H9 (cell line): ENCODE data around the gene RAI1. TPM values are rescaled to one million over a fixed set of nuclear protein-coding genes. Genes with fewer than 3 reads are reported as not detected.
A peak's percentile ranks its signal among the peaks of the same experiment; 100 is the strongest.

Source experiments
- DNase-seq: peaks from one replicate; pipeline ENCODE4 v3.0.0-alpha.2; 2017
- H2AFZ ChIP-seq: one replicate; pipeline ENCODE4 v1.6.1; 2013; ENCODE audit warnings: mild to moderate bottlenecking, low read length, control low read depth, moderate library complexity
- H2AK5ac ChIP-seq: 2 replicates; pipeline ENCODE4 v1.6.1; 2013; ENCODE audit warnings: low read length, control low read depth, mixed read lengths; ENCODE audit not compliant: insufficient read length
- H2BK120ac ChIP-seq: one replicate; pipeline ENCODE4 v1.6.1; 2013; ENCODE audit warnings: low read depth, mild to moderate bottlenecking, low read length, control low read depth, inconsistent platforms; ENCODE audit not compliant: poor library complexity, severe bottlenecking
- H2BK12ac ChIP-seq: 2 replicates; pipeline ENCODE4 v1.6.1; 2013; ENCODE audit warnings: low read length, control low read depth, mixed read lengths, low read depth; ENCODE audit not compliant: insufficient read length
- H2BK15ac ChIP-seq: 2 replicates; pipeline ENCODE4 v1.6.1; 2013; ENCODE audit warnings: low read depth, low read length, control low read depth
- H2BK20ac ChIP-seq: one replicate; pipeline ENCODE4 v1.6.1; 2013; ENCODE audit warnings: low read depth, mild to moderate bottlenecking, low read length, control low read depth, inconsistent platforms; ENCODE audit not compliant: poor library complexity, severe bottlenecking
- H2BK5ac ChIP-seq: 2 replicates; pipeline ENCODE4 v1.6.1; 2013; ENCODE audit warnings: low read length, control low read depth, mixed read lengths; ENCODE audit not compliant: insufficient read length
- H3K14ac ChIP-seq: 2 replicates; pipeline ENCODE4 v1.6.1; 2013; ENCODE audit warnings: low read length, control low read depth; ENCODE audit not compliant: insufficient read depth
- H3K18ac ChIP-seq: 2 replicates; pipeline ENCODE4 v1.6.1; 2013; ENCODE audit warnings: low read depth, mild to moderate bottlenecking, mixed read lengths, low read length, control low read depth; ENCODE audit not compliant: insufficient read length
- H3K23ac ChIP-seq: 2 replicates; pipeline ENCODE4 v1.6.1; 2013; ENCODE audit warnings: low read length, control low read depth, mixed read lengths, low read depth; ENCODE audit not compliant: insufficient read length
- H3K23me2 ChIP-seq: 2 replicates; pipeline ENCODE4 v1.6.1; 2013; ENCODE audit warnings: low read depth, mild to moderate bottlenecking, mixed read lengths, low read length, control low read depth; ENCODE audit not compliant: insufficient read length, poor library complexity, severe bottlenecking
- H3K27ac ChIP-seq: 2 replicates; pipeline ENCODE4 v1.5.1; 2013; ENCODE audit warnings: low read length, control low read depth, mixed read lengths, low read depth; ENCODE audit not compliant: insufficient read length
- H3K27me3 ChIP-seq: 2 replicates; pipeline ENCODE4 v1.6.1; 2013; ENCODE audit warnings: low read length, control low read depth, inconsistent platforms; ENCODE audit not compliant: insufficient read depth
- H3K4ac ChIP-seq: 2 replicates; pipeline ENCODE4 v1.6.1; 2013; ENCODE audit warnings: low read depth, mild to moderate bottlenecking, control low read depth, inconsistent platforms, low read length, moderate library complexity
- H3K4me1 ChIP-seq: 2 replicates; pipeline ENCODE4 v1.6.1; 2013; ENCODE audit warnings: low read length, control low read depth, inconsistent platforms; ENCODE audit not compliant: insufficient read depth
- H3K4me2 ChIP-seq: 2 replicates; pipeline ENCODE4 v1.6.1; 2013; ENCODE audit warnings: low read length, control low read depth, mixed read lengths; ENCODE audit not compliant: insufficient read length, insufficient read depth
- H3K56ac ChIP-seq: 2 replicates; pipeline ENCODE4 v1.6.1; 2013; ENCODE audit warnings: low read depth, mild to moderate bottlenecking, mixed read lengths, low read length, control low read depth; ENCODE audit not compliant: insufficient read length
- H3K79me1 ChIP-seq: 2 replicates; pipeline ENCODE4 v1.6.1; 2013; ENCODE audit warnings: low read depth, mild to moderate bottlenecking, moderate library complexity, low read length, control low read depth, inconsistent platforms; ENCODE audit not compliant: insufficient read depth, poor library complexity, severe bottlenecking
- H3K79me2 ChIP-seq: 2 replicates; pipeline ENCODE4 v1.6.1; 2013; ENCODE audit warnings: low read length, control low read depth, inconsistent platforms; ENCODE audit not compliant: insufficient read depth
- H3K9ac ChIP-seq: 2 replicates; pipeline ENCODE4 v1.6.1; 2013; ENCODE audit warnings: low read length, control low read depth, mixed read lengths; ENCODE audit not compliant: insufficient read length; ENCODE audit errors: extremely low read depth
- H3K9me3 ChIP-seq: one replicate; pipeline ENCODE4 v1.6.1; 2013; ENCODE audit warnings: low read depth, low read length, inconsistent platforms; ENCODE audit not compliant: control insufficient read depth
- H3T11ph ChIP-seq: one replicate; pipeline ENCODE4 v1.6.1; 2013; ENCODE audit warnings: mild to moderate bottlenecking, low read length, control low read depth, inconsistent platforms
- H4K20me1 ChIP-seq: one replicate; pipeline ENCODE4 v1.6.1; 2013; ENCODE audit not compliant: control insufficient read depth, insufficient read length, insufficient read depth
- H4K5ac ChIP-seq: 2 replicates; pipeline ENCODE4 v1.6.1; 2013; ENCODE audit warnings: low read depth, mild to moderate bottlenecking, mixed read lengths, low read length, control low read depth; ENCODE audit not compliant: insufficient read length
- H4K8ac ChIP-seq: replicated peaks from 2 replicates; pipeline ENCODE4 v1.6.1; 2013; ENCODE audit warnings: low read length, control low read depth, mixed read lengths, low read depth; ENCODE audit not compliant: insufficient read length
- H4K91ac ChIP-seq: 2 replicates; pipeline ENCODE4 v1.6.1; 2013; ENCODE audit warnings: low read depth, mild to moderate bottlenecking, moderate library complexity, mixed read lengths, low read length, control low read depth; ENCODE audit not compliant: insufficient read length
- H3K27ac Mint-ChIP-seq, 3 experiments: 2 replicates in 2 of 3; 3 replicates in 1 of 3; pipeline ENCODE4 v1.8.0; 2020 to 2021; ENCODE audit warnings: mixed read lengths in 3 of 3, mild to moderate bottlenecking in 1 of 3, moderate library complexity in 1 of 3
- H3K27me3 Mint-ChIP-seq: 2 replicates; pipeline ENCODE4 v1.8.0; 2021; ENCODE audit warnings: low read depth, mild to moderate bottlenecking, moderate library complexity, mixed read lengths
- H3K36me3 Mint-ChIP-seq, 3 experiments: 2 replicates in 2 of 3; 3 replicates in 1 of 3; pipeline ENCODE4 v1.8.0; 2020 to 2021; ENCODE audit warnings: low read depth in 3 of 3, mixed read lengths in 3 of 3; ENCODE audit not compliant: insufficient read depth in 1 of 3
- H3K4me1 Mint-ChIP-seq, 2 experiments: 2 replicates each; pipeline ENCODE4 v1.8.0; 2020; ENCODE audit warnings: mixed read lengths in 2 of 2
- H3K4me3 Mint-ChIP-seq, 2 experiments: 2 replicates in 1 of 2; 3 replicates in 1 of 2; pipeline ENCODE4 v1.8.0; 2020 to 2021; ENCODE audit warnings: mild to moderate bottlenecking in 2 of 2, mixed read lengths in 2 of 2, moderate library complexity in 1 of 2
- H3K9me3 Mint-ChIP-seq, 2 experiments: 2 replicates in 1 of 2; 3 replicates in 1 of 2; pipeline ENCODE4 v1.8.0; 2020; ENCODE audit warnings: mild to moderate bottlenecking in 2 of 2, mixed read lengths in 2 of 2, moderate library complexity in 1 of 2
- CTCF ChIP-seq: fragments of 200-600 bp; sonication (generic); conservative IDR thresholded peaks from 3 replicates; pipeline ENCODE4 v1.8.0; 2021; ENCODE audit warnings: antibody characterized with exemption, mild to moderate bottlenecking
- WGBS: extraction: QIAGEN DNeasy Blood & Tissue Kit; methylation state at CpG from one replicate; pipeline ENCODE4 v1.1.7; 2013; ENCODE audit warnings: missing lambda C conversion rate, low lambda C conversion rate, mixed read lengths; ENCODE audit not compliant: insufficient read length; ENCODE audit errors: extremely low coverage; 5-methylcytosine and 5-hydroxymethylcytosine counted together
- total RNA-seq: library from RNA; stranded (reverse); gene quantifications from 2 replicates; pipeline ENCODE4 v1.2.1, GENCODE V29; 2021

Gene RAI1
- total RNA-seq, 1 experiment from 2014 or later: 1.5 TPM

DNA sequence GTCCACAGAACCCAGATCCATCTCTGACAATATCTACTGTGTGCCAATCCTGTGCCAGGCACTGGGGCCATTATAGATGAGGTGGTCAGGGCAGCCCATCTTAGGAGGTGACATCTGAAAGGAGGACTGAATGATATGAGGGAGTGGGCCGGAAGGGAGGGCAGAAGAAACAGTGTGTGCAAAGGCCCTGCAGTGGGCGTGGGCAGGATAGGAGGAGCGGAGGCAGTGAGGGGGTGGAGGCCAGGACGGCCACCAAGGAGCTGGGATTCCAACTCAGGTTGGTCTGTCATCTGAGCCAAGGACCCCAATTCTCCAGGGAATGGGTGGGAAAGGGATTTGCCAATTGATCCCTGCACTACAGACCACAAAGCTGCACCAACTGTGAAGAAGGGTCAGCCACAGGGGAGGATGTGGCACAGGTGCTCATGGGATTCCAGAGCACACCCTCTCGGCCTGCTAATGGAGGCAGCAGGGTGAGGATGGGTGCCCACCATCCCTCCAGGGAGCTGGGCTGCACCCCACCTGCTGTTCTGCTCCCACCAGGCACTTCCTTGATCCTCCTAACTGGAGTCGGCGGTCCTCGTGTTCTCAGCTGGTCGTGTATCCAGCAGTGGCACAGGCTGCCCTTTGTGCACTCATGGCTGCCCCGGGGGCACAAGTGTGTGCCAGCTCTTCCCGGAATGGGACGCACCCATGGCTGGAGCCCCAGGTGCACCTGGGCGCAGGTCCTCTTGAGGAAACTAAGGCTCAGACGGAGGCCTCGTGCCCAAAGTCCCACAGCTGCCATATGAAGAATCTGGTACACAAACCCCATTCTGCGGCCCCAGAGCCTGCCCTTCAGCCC, 145.9 kb downstream of the RAI1 start:
- peaks cover 47 to 67% of the 10 kb centered on the region in 2 experiments for H3K4me1 Mint-ChIP-seq
- Histone ChIP-seq H3K23me2 (peaks cover 9% of the 10 kb centered on the region), H3K18ac (no peak overlapping the region), H3K4me2 (no peak overlapping the region), H3K4me1 (peaks cover 11% of the 10 kb centered on the region), H2BK12ac (no peak overlapping the region), H2BK15ac (no peak overlapping the region), H2BK5ac (no peak overlapping the region), H4K91ac (no peak overlapping the region), H3K4ac (no peak overlapping the region), H3K14ac (no peak overlapping the region; the same call in 1 of the 2 replicates), H3K9me3 (no peaks in the 10 kb centered on the region), H3K27me3 (no peaks in the 10 kb centered on the region), H3K27ac (no peak overlapping the region), H3T11ph (no peak overlapping the region), H3K23ac (no peak overlapping the region), H2AFZ (no peak overlapping the region), H2BK120ac (no peak overlapping the region), H4K8ac (no peak overlapping the region), H3K56ac (no peak overlapping the region), H2AK5ac (no peak overlapping the region), H4K20me1 (peaks cover 2% of the 10 kb centered on the region), H4K5ac (no peak overlapping the region), H2BK20ac (no peak overlapping the region), H3K79me2 (peaks cover 14% of the 10 kb centered on the region; the same call in 1 of the 2 replicates), H3K9ac (no peak overlapping the region), H3K79me1 (peaks cover 16% of the 10 kb centered on the region)
- no peak for DNase-seq
- no peaks in the 10 kb centered on the region for H3K9me3 Mint-ChIP-seq
- H3K27ac Mint-ChIP-seq: peak overlapping the region in 2 of 3 experiments; percentile 41 to 89; a peak in 4 of 7 replicates
- TF ChIP-seq CTCF: no peak
- no CpG with 5 or more reads among the region's 16 CpGs for WGBS
- no peaks in the 10 kb centered on the region for H3K27me3 Mint-ChIP-seq
- peaks cover 8 to 39% (median 20%) of the 10 kb centered on the region in 3 experiments; a peak in 6 of 7 replicates for H3K36me3 Mint-ChIP-seq
- no peak overlapping the region for H3K4me3 Mint-ChIP-seq
